NCI-H69 (cell line): ENCODE measurements around the gene PSTPIP1.

Experiments
- DNase-seq: peaks from one replicate; lab custom pipeline; 2025; lab: John Stamatoyannopoulos, UW

Gene PSTPIP1

DNA sequence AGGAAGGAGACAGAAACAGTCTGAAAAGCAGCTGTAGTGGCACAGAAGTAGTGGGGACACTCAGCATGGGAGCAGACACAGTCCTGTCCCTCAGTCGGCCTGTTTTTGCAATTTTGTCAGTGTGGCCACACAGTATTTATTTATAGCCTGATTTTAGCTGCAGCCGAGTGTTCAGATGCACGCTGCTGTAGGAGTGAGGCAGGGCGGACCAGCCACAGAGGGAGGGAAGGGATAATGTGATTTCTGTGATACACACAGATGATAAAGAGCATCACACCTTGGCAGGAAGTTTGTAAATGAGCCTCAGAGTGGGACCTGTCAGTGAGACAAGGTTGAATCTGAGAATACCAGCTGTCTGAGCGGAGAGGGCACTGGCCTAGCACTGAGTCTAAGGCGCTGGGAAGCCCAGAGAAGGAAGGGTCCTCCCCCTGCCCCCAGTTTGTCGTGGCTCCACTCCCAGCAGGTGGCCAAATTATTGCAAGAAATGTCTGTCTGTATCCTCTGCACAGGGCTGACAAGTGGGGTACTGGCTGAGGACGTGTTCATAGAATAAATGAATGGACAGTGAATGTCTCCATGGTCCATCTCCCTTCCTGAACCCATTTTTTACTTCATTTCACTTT lies 3.8 kb downstream of the PSTPIP1 start:
- DNase-seq: no peak

DNA sequence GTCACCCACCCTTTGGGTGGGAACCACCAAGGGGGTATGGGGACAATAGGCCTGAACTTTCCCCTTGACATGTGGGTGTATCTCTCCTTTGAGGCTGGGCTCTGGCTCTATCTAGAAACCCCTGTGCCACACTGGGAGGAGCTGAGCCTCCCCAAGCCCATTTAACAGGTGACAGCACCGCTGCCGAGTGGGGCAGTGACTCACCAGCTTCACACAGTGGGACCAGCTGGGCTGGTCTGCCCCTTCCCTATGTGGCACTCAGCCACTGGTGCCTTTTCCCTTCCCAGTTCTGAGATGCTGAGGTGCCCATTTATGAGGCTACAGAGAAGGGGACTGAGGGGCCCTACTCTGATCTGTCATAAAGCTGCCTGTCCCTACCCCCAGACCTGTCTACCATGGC lies 5.1 kb downstream of the PSTPIP1 start:
- DNase-seq: no peak

DNA sequence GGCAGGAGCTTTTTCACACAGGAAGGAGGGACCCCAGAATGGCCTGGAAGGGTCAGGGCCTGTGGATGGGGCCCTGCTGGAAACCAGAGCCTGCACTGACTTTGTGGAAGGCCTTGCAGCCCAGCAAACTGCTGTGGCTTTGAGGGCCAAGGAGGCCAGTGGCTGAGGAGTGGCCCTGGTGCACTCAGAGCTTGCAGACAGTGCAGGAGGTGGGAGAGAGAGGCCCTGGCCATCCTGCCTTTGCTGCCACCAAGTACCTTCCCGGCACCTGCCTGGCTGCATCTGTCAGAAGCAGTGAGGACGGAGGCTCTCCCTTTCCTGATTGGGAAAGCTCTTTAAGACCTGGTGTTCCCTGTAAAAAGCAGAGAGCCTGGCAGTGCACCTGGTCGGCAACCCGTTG lies 6.4 kb downstream of the PSTPIP1 start:
- DNase-seq: no peak

DNA sequence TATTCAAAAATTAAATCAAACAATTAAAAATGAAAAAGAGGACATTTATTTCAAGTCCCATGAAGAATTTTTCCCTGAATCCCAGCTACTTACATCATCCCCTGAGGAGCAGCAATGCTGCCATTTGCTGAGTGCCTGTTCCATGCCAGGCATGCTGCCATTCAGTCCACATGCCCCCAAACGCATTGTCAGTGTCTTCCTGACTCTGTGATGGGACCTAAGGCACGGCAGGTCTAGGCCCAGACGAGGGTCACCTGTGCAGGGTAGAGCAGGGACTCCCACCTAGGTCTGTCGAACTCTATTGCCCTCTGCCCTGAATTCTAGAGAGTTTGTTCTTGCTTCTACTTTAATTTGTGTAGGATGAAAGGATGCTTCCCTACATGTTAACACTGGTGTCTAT lies 7.0 kb downstream of the PSTPIP1 start:
- DNase-seq: no peak

DNA sequence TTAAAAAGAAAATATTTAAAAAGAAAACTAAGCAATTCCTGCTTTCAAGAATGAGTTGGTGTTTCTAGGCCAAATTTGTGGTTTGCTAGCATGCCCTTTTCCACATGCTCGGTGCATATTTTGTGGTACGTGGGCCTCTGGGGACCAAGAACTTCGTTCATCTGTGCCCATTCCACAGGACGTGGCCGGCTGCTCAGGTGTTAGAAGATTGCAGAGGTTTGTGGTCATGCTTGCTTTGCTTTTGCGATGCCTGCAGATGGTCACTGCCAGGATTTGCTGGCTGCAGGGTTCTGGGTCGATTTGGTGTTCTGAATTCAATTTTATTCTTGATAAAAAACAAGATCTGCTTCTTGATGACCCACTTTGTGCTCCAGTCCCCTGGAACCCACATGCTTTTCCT lies 7.5 kb downstream of the PSTPIP1 start:
- DNase-seq: no peak

DNA sequence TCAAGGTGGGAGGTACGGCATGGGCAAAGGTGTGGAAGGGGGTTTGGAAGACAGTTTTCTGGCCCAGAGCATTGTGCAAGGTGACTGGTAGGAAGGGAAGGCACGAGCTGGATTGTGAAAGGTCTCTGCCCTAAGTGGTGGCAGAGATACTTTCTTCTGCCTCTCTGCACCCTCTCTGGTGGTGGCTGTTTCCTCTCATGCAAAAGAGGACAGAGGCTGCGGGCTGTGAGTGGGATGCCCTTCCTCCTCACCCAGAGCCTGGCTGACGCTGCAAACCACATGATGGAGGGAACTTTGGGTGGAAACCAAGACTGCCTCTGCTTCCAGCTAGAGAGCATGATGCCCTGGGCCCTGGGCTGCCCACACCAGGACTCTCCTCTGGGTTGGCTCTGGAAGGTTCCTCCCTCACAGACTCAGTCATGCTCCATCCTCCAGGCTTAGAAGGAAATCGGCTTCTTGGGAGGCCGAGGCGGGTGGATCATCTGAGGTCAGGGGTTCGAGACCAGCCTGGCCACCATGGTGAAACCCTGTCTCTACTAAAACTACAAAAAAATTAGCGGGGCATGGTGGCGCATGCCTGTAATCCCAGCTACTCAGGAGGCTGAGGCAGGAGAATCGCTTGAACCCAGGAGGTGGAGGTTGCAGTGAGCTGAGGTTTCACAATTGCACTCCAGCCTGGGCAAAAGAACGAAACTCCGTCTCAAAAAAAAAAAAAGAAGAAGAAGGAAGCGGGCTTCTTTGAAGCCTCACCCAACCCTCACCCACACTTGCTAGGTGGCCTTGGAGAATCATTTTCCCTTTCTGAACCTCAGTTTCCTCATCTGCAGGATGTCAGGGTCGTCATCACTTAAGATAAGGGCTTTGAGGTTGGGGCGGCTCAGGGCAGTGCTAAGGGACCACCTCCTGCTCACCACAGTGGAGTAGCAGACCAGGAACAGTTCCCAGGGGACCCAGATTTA lies 8.3 kb downstream of the PSTPIP1 start:
- no peak for DNase-seq

DNA sequence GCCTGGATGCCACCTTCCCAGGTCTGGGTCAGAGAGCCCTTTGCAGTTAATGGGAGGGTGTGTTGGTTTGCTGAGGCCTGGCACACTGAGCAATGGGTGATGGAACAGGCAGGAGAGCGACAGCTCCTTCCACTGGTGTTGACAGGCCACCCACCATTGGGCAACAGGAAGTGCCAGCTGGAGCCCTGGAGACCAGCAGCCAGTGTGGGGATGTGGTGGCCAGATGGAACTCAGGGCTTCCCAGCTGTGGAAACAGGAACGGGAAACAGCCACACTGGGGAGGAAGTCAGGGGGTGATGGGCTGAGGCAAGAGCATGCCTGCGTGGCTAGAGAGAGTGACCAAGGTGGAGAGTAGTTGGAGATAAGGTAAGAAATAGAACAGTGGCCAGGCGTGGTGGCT lies 9.3 kb downstream of the PSTPIP1 start:
- peak; percentile 5 for DNase-seq

DNA sequence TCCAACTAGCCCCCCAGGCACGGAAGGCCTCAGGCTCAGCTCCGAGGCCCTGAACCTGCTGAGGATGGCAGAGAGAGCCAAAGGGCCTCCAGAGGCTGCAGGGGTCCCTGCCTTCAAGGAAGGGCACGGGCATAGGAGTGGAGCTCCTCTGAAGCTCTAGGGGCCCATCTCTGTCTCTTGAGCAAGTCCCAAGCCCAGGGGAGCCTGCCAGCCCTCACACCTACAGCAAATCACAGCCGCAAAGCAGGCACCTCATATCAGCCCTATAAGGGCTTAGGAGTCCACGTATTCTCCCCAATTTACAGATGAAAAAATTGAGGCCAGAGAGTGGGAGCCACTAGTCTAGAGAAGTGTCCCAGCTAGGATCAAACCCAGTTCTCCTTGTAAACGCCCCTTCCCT lies 14.2 kb downstream of the PSTPIP1 start:
- no peak for DNase-seq

DNA sequence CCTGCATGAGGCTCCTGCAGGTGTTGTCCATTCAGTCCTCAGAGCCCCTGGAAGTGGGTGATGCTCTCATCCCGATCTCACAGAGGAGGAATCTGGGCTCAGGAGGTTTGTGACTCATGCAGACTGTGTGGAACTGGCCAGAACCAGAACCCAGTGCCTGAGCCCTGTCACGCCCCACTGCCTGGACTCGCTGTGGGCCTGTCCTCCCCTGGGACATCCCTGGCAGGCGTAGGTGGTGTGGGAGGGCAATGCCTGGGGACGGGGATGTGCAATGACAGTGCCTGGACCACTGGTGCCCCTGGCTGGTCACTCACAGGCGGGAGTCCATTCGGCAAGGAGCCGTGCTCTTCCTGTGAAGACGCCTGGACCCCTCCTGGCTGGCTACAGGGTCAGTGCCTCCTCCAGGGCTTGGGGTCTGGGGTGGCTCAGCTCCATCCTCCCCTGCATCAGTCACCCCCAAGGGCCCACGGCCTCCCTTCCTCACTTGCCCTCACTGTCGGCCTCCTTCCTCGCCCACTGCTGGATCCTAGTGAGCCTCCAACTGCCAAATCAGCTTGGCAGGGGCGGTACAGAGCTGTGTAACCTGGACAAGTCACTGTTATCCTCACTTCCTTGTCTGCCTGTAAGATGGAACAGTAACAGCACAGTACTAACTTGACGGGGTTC lies 14.9 kb downstream of the PSTPIP1 start:
- no peak for DNase-seq

DNA sequence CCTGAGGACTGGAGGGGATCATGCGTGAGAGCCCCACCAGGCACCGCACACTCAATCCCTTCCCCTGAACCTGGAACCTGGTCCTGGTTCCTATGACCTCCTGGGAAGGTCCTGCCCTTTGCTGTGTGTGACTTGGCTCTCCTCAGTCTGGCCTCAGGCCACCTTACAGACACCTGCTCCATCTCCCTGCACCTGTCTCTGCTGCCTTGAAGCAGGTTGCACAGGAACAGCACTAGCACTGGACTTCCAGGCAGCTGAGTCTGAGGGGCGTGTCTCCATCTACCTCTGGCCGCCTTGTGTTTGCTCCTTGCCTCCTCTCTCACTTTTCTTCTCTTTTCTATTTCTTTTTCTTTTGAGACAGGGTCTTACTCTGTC lies 15.4 kb downstream of the PSTPIP1 start:
- no peak for DNase-seq

DNA sequence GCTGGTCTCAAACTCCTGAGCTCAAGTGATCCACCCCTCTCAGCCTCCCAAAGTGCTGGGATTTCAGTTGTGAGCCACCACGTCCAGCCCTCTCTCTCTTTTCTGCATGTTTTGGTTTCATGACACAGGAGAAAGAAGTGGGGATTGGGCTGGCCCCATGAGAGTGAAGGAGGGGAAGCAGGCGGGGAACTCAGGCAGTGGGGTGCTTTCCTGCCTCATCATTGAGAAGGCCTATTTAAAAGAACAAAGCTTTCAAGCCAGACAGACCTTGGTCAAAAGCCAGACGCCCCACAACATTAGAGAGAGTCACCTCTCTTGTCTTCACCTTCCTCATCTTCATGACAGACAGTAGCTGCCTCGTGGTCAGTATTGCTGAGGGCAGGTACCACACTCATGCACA lies 15.9 kb downstream of the PSTPIP1 start:
- DNase-seq: no peak

DNA sequence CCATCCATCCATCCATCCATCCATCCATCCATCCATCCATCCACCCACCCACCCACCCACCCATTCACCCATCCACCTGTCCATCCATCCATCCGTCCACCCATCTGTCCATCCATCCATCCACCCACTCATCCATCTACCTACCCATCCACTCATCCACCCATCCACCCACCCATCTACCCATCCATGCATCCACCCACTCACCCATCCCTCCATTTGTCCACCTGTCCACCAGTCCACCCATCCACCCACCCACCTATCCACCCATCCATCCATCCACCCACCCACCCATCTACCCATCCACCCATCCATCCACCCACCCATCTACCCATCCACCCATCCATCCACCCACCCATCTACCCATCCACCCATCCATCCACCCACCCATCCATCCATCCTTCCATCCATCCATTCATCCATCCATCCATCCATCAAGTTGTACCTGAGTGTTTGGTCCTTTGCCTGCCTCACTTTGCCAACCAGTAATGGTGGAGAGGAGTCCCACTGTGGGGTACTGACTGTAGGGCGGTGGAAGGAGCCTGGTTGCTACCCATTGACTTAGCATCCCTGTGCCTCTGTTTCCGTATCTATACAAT lies 17.3 kb downstream of the PSTPIP1 start:
- DNase-seq: no peak

DNA sequence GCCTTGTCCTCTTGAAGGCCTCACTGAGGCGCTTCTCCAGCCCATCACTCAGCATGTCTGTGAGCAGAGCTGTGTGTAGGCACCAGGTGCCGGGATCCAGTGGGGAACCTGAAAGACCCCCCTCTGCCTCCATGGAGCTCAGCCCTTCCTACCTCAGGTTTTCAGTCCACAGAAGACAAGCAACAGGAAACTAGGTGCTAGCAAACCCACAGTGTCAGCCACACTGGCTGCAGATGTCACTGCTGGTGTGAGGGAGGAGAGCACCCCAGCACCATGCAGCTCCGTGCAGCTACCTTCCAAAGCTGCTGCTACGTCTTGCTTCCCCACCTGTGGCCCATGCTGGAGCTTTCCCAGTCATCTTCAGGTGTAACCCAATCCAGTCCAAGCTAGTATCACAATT lies 17.9 kb downstream of the PSTPIP1 start:
- DNase-seq: no peak

DNA sequence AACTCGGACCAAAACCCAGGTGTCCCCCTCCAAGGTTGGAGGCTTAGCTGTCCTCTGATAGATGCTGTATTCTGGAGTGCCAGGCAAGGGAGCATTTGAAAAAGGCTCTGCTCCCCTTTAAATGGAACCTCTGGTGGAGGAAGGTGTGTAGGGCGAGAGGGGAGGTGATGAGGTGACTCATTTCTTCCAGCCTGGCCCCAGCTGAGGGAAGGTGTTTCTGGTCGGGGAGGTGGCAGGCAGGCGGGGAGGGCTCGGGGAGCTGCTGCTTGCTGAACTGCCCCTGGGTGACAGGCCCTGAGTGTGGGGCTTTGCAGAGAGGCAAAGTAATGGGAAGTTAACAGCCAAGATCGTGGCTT lies 18.8 kb downstream of the PSTPIP1 start:
- DNase-seq: no peak

DNA sequence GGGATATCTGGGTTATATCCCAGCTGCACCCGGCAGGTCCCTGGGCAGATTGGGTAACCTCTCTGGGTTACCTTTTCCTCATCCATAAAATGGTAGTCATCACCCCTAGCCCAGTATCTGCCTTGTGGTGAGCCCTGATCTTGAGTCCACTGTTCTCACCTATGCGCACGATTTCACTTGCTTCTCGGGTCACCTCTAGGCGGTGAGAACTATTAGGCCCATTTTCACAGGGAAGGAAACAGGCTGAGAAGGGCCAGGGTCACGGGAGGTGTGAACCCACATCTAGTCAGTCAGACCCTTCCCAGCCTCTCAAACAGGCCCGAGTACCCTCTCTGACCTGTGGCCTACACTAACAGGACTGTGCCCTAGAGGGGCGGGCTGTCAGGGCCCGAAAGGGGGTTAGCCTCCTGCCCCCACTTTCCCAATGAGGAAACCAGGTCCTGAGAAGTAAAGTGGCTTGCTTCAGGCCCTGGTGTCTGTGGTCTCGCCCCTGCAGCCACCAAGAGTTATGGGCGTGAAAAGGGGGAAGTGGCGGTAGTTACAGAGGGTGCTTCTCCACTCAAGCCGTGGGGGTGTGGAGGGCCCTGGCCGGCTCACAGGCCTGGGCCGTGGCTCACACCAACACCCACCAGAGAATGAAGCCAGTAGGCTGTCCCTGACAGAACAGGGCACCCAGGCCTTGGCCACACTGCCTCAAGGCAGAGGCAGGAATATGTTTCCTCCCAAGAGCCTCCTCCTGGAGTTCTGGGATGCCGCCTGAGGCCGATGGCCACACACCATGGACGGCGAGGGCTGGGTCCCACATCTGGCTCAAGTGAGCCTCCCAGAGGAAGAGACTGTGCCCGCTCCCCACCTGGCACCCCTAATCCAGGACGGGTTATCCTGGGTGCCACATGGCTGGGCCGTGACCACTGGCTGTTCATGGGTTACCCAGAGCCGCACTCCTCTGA lies 19.5 kb downstream of the PSTPIP1 start:
- no peak for DNase-seq

DNA sequence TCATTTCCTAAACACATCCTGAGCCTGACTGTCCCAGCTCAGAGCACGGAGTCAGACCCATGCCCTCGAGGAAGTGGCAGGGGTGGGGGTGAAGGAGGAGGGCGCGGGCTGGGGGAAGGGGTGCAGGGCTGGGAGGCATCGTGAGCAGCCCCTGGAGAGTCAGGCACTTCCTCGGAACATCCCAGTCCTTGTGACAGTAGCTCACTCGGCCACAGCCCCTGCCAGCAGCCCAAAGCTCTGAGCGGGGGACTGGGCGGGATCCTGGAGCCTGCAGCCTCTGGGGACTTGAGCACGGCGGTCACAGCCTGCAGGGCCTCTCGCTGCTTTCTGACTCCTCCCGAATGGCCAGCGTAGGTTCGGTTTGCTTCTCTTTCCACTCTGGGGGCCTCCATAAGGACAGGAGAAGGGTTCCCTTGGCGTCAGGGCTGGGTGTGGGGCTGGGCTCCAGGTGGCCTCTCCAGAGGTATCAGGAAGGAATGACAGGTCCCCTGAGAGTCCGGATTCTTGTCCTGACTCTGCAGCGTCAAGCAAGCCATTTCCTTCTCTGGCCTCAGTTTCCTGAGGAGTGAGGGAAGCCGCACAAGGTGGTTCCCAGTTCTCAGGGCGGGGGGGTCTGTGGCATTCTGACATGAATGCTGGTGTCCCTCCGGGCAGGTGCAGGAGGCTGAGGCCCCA lies 20.9 kb downstream of the PSTPIP1 start:
- DNase-seq: no peak

DNA sequence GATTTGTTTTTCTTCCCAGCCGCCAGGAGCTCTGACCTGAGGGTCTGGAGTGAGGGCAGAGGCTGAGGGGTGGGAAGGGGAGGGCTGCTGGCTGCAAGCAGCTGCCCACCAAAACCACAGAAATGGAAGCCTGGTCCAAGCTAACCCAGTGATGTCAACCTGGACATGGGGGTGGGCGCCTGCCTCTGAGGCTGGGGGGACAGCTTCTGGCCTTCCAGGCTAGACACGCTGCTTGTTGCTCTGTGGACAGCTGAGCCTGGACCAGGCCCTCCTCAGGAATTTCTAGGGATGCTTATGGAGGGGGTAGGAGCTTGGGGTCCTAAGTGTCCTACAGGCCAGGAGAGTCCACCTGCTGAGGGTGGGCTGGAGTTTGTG lies 21.4 kb downstream of the PSTPIP1 start:
- DNase-seq: no peak

DNA sequence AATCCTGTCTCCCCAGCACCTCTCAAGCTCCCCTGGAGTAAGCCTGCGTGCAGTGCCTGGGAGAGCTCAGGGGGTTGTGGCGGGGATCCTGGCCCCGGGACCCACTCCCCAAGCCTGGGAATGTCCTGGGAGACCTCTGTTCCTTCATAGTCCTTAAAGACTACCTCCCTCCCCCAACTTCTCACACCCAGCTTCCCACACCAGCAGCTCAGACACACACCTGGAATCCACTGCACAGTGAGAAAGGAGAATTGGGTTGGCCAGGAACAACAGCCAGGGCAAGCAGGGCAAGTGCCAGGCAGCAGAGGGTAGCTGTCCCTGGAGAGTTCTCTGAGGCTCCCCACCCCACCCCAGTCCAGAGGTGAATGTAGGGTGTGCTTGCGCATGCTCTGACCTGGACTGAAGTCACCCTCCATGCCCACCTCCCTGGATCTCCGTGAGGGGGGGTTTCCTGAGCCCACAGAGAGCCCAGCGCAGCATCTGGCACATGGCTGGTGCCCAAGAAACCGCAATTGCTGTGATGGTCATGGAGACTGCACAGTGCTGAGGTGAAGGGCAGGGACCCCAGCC lies 22.2 kb downstream of the PSTPIP1 start:
- no peak for DNase-seq

DNA sequence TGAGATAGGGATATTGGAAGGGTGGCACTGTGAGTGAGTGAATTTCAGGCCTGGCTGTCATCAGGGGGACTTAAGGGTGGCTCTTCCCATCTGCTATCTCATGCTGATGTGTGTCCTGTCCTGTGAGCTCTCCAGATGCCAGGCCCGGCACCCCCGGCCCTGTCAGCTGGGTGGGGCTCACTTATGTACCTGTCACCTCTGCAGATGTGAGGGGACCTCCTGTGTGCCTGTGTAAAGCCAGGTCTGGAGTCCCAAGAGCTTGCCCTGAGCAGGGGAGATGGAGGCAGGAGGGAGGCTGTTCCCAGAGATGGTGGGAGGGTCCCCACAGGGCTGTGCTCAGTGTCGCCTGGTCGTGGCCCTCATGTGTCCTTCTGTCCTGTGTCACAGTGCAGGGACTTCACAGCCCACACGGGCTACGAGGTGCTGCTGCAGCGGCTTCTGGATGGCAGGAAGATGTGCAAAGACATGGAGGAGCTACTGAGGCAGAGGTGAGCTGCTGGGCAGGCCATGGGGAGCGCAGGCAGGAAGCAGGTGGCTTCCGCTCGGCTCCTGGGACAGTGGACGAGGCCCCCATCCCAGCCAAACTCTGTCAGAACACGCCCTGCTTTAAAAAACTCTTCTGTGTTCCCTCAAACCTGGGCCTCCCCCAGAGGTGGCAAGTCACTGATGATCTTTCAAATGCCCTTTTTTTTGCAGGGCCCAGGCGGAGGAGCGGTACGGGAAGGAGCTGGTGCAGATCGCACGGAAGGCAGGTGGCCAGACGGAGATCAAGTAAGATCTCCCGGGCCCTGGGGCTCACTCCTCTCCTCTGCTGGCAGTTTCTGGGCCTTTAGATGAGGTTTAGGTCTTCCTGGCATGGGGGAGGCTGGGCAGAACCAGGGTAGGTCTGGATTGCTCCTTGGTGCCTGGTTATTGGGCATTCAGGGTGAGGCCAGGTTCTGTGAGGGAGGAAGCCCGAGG lies 23.1 kb downstream of the PSTPIP1 start:
- DNase-seq: no peak
